Left ventricle myocardium inferior (tissue), 1 donor: Measurements from ENCODE around the gene OR2H1. TPM values are rescaled to one million over a fixed set of nuclear protein-coding genes. Genes with fewer than 3 reads are reported as not detected.

ENCODE experiments used
- DNase-seq: peaks from one replicate; pipeline ENCODE4 v3.0.0-alpha.2; 2020
- H3K27ac ChIP-seq: fragments of 200-600 bp; replicated peaks from 2 replicates; pipeline ENCODE4 v1.8.0; 2021
- H3K27me3 ChIP-seq: fragments of 200-600 bp; 2 replicates; pipeline ENCODE4 v1.8.0; 2021; ENCODE audit warnings: low read depth
- H3K36me3 ChIP-seq: fragments of 200-600 bp; 2 replicates; pipeline ENCODE4 v1.8.0; 2021
- H3K4me1 ChIP-seq: fragments of 200-600 bp; 2 replicates; pipeline ENCODE4 v1.8.0; 2021
- H3K4me3 ChIP-seq: fragments of 200-600 bp; 2 replicates; pipeline ENCODE4 v1.8.0; 2021; ENCODE audit warnings: mild to moderate bottlenecking, moderate library complexity
- H3K9me3 ChIP-seq: fragments of 200-600 bp; replicated peaks from 2 replicates; pipeline ENCODE4 v1.8.0; 2021
- intact Hi-C: fragments of 100-400 bp; cut with micrococcal nuclease; formaldehyde crosslinking; loops from one replicate; pipeline ENCODE4 v1.11.0; 2022
- total RNA-seq: library from RNA; stranded (reverse); fragmentation: NEBNext Ultra II Directional; extraction: Animal tissue kit (Norgen Biotek cat#: 25700); gene quantifications from one replicate; pipeline ENCODE4 v1.2.1, GENCODE V29; 2021
- TF ChIP-seq, protein P1 (sequence below): fragments of 200-600 bp; IDR thresholded peaks from 2 replicates; pipeline ENCODE4 v1.8.0; 2021; ENCODE audit warnings: antibody characterized with exemption, mild to moderate bottlenecking, borderline replicate concordance
- donor health status: DM: no; HTN: yes; CAD: no; lungs with severe emphysema.

The OR2H1 gene
- total RNA-seq, 1 donor from 2014 or later, result not detected

DNA sequence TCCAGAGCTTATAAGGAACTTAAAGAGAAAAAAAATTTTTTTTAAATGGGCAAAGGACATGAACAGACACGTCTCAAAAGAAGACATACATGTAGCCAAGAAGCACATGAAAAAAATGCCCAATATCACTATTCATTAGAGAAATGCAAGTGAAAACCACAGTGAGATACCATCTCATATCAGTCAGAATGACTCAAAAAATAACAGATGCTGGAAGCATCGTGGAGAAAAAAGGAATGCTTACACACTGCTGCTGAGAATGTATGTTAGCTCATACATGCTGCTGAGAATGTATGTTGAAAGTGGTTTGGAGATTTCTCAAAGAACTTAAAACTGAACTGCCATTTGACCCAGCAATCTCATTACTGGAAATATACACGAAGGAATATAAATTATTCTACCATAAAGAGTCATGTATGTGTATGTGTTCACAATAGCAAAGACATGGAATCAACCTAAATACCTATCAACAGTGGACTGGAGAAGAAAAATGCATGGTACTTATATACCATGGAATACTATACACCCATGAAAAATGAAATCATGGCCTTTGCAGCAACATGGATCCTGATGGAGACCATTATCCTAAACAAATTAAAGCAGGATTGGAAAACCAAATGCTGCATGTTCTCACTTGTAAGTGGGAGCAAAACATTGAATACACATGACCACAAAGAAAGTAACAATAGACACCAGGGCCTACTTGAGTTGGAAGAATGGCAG is 5.3 kb upstream of the OR2H1 start:
- H3K9me3 ChIP-seq, result peaks cover 8% of the 10 kb centered on the region
- no peaks in the 10 kb centered on the region for H3K4me1 ChIP-seq
- peaks cover 17% of the 10 kb centered on the region for H3K27me3 ChIP-seq
- TF ChIP-seq, protein P1, sequence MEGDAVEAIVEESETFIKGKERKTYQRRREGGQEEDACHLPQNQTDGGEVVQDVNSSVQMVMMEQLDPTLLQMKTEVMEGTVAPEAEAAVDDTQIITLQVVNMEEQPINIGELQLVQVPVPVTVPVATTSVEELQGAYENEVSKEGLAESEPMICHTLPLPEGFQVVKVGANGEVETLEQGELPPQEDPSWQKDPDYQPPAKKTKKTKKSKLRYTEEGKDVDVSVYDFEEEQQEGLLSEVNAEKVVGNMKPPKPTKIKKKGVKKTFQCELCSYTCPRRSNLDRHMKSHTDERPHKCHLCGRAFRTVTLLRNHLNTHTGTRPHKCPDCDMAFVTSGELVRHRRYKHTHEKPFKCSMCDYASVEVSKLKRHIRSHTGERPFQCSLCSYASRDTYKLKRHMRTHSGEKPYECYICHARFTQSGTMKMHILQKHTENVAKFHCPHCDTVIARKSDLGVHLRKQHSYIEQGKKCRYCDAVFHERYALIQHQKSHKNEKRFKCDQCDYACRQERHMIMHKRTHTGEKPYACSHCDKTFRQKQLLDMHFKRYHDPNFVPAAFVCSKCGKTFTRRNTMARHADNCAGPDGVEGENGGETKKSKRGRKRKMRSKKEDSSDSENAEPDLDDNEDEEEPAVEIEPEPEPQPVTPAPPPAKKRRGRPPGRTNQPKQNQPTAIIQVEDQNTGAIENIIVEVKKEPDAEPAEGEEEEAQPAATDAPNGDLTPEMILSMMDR, result no peak
- no peak overlapping the region for H3K27ac ChIP-seq
- intact Hi-C loops, result no loop called here
- H3K4me3 ChIP-seq, result no peak overlapping the region
- no peaks in the 10 kb centered on the region for H3K36me3 ChIP-seq
- DNase-seq, result no peak

DNA sequence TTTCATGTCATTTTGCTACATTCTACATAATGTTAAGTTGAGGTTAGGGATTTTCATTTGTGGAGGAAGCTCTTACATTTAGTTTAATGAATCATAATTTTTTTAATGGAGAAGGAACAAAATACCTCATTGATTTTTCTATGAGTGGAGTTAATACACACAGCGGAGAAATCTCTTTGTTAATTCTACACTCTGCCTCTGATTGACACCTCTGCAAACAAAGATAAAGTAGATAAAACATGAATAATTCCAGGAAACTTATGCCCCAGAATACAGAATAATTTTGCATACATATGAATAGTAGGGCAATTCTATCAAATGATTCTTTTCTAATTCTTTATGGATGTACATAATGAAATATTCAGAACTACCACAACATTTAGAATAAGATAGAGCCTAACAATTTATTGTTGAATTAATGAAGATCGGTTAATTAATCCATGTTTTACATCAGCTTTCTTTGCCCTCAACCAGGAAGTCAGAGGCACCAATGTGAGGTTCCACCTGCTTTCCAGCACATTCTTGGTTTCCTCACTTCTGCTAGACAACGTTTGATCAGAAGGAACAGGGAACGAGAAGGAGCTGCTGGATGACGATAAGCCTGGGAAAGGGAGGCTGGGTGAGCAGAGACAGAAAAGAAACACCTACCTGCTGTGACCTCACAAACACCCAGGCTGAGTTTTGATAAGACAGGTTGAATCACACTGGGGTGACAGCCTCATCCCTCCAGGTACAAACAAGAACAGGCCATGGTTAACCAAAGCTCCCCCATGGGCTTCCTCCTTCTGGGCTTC is 4.3 kb downstream of the OR2H1 start:
- TF ChIP-seq, protein P1, result no peak
- Histone ChIP-seq H3K27me3 (peaks cover 26% of the 10 kb centered on the region), H3K4me1 (no peaks in the 10 kb centered on the region), H3K27ac (no peak overlapping the region), H3K4me3 (no peak overlapping the region), H3K9me3 (no peaks in the 10 kb centered on the region), H3K36me3 (no peaks in the 10 kb centered on the region)
- intact Hi-C loops, result no loop called here
- DNase-seq, result no peak

DNA sequence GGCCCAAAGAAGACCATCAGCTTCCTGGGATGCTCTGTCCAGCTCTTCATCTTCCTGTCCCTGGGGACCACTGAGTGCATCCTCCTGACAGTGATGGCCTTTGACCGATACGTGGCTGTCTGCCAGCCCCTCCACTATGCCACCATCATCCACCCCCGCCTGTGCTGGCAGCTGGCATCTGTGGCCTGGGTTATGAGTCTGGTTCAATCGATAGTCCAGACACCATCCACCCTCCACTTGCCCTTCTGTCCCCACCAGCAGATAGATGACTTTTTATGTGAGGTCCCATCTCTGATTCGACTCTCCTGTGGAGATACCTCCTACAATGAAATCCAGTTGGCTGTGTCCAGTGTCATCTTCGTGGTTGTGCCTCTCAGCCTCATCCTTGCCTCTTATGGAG is 5.1 kb downstream of the OR2H1 start:
- H3K9me3 ChIP-seq, result no peaks in the 10 kb centered on the region

DNA sequence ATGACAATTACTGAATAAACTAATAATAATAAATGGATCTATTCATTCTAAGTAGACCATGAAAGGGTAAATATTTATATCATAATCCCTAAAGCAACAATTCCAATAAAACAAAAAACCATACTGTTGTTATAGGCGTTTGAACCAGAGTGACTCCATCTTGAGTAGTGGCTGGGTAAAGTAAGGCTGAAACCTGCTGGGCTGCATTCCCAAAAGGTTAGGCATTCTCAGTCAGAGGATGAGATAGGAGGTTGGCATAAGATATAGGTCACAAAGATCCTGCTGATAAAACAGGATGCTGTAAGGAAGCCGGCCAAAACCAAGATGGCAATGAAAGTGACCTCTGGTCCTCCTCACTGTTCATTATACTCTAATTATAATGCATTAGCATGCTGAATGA is 8.3 kb downstream of the OR2H1 start:
- H3K9me3 ChIP-seq, result no peaks in the 10 kb centered on the region
- no peak overlapping the region for H3K27ac ChIP-seq
- no peak for DNase-seq
- no peak overlapping the region for H3K4me3 ChIP-seq
- TF ChIP-seq, protein P1, result no peak
- H3K4me1 ChIP-seq, result no peaks in the 10 kb centered on the region
- H3K27me3 ChIP-seq, result peaks cover 30% of the 10 kb centered on the region
- no peaks in the 10 kb centered on the region for H3K36me3 ChIP-seq
- intact Hi-C loops, result no loop called here

More for the DNA sequence above, 5.1 kb downstream of the OR2H1 start:
- H3K4me1 ChIP-seq, result no peaks in the 10 kb centered on the region
- H3K27me3 ChIP-seq, result peaks cover 27% of the 10 kb centered on the region
- no peak for DNase-seq
- no peak overlapping the region for H3K4me3 ChIP-seq
- no peak overlapping the region for H3K27ac ChIP-seq
- TF ChIP-seq, protein P1, result no peak
- H3K36me3 ChIP-seq, result no peaks in the 10 kb centered on the region
- intact Hi-C loops, result no loop called here

DNA sequence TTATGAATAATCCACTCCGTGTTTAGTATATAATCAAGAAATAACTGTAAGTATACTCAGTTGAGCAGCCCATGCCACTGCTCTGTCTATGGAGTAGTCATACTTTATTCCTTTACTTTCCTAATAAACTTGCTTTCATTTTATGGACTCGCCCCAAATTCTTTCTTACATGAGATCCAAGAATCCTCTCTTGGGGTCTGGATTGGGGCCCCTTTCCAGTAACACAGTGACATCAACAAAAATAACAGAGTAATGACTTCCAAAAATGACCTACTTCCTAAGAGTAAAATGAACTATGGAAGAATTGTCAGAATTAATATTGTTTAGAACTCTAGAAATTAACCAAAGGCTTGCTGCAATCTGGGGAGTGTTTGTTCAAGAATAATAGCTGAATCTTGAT is 8.8 kb downstream of the OR2H1 start:
- TF ChIP-seq, protein P1, result no peak
- no peaks in the 10 kb centered on the region for H3K9me3 ChIP-seq
- intact Hi-C loops, result no loop called here

More for the DNA sequence above, 8.8 kb downstream of the OR2H1 start:
- Histone ChIP-seq H3K27me3 (peaks cover 30% of the 10 kb centered on the region), H3K4me3 (no peak overlapping the region), H3K36me3 (no peaks in the 10 kb centered on the region), H3K27ac (no peak overlapping the region), H3K4me1 (no peaks in the 10 kb centered on the region)
- no peak for DNase-seq
